Measurements from ENCODE around the gene MICA. TPM values are rescaled to one million over a fixed set of nuclear protein-coding genes. Genes with fewer than 3 reads are reported as not detected.
"Not testable (repeated sequence)": the region's sequence is repeated elsewhere in the genome, so short reads cannot be mapped to it uniquely, and the experiment has no call there.

The MICA gene
- total RNA-seq, 4 donors from 2014 or later: 0.17 to 7.8 (median 5.0) TPM

DNA sequence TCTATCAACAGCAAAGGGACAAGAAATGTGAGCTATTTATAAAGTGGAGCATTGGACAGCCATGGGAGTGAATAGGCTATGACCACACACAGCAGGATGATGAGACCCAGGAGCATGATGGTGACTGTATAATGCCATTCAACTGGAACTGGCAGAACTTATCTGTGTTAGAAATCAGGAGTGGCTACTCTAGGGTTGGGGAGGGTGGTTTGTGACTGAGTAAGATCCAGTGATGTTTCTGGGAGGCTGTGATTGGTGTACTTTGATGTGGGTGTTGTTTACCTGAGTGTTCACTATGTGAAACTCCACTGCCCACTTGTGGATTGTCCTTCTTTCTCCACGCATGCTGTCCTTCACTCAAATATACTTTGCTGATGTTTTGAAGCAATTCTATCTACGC is 34.9 kb upstream of the MICA start:
- in situ Hi-C loops (cut with MboI; ENCODE audit: low sequenced_read_pairs in 4 of 4) (loop anchor here (5.0 to 10.0 kb wide), 3 partner anchors 171 to 231 kb away; partner anchors contain the start of gene PSORS1C2 (in 2 of the 4)), intact Hi-C loops (cut with DNase I; ENCODE audit: low total_unique reads) (no loop called here)
- DNase-seq (no peak), ATAC-seq (no peak)
- Histone ChIP-seq H3K27me3 (peaks cover 0 to 10% (median 6%) of the 10 kb centered on the region in 3 donors), H3K4me1 (no peaks in the 10 kb centered on the region), H3K9me3 (peaks cover 0 to 5% (median 0%) of the 10 kb centered on the region in 3 donors), H3K36me3 (no peaks in the 10 kb centered on the region), H3K4me3 (no peak overlapping the region), H3K27ac (no peak overlapping the region)
- TF ChIP-seq, protein P1, sequence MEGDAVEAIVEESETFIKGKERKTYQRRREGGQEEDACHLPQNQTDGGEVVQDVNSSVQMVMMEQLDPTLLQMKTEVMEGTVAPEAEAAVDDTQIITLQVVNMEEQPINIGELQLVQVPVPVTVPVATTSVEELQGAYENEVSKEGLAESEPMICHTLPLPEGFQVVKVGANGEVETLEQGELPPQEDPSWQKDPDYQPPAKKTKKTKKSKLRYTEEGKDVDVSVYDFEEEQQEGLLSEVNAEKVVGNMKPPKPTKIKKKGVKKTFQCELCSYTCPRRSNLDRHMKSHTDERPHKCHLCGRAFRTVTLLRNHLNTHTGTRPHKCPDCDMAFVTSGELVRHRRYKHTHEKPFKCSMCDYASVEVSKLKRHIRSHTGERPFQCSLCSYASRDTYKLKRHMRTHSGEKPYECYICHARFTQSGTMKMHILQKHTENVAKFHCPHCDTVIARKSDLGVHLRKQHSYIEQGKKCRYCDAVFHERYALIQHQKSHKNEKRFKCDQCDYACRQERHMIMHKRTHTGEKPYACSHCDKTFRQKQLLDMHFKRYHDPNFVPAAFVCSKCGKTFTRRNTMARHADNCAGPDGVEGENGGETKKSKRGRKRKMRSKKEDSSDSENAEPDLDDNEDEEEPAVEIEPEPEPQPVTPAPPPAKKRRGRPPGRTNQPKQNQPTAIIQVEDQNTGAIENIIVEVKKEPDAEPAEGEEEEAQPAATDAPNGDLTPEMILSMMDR (IDR thresholded peaks at IDR 0.05 in 4 of 5, conservative IDR thresholded peaks at IDR 0.05 in 1 of 5): no peak
- TF ChIP-seq POLR2A (IDR thresholded peaks at IDR 0.05): no peak

GRCh38 chr6:31374118-31374517 is 29.3 kb upstream of the MICA start:
- H3K27ac ChIP-seq; H3K4me1 ChIP-seq; intact Hi-C loops (cut with DNase I; ENCODE audit: low total_unique reads); H3K36me3 ChIP-seq; ATAC-seq; H3K4me3 ChIP-seq; H3K9me3 ChIP-seq; DNase-seq: not testable (repeated sequence)
- in situ Hi-C loops (cut with MboI; ENCODE audit: low sequenced_read_pairs in 4 of 4): loop anchor here in 1 of 4 donors (10.0 kb wide), 1 partner anchor 99 kb away; the partner anchor contains the start of gene HLA-C
- H3K27me3 ChIP-seq: peaks cover 5 to 13% (median 9%) of the 10 kb centered on the region in 3 donors

DNA sequence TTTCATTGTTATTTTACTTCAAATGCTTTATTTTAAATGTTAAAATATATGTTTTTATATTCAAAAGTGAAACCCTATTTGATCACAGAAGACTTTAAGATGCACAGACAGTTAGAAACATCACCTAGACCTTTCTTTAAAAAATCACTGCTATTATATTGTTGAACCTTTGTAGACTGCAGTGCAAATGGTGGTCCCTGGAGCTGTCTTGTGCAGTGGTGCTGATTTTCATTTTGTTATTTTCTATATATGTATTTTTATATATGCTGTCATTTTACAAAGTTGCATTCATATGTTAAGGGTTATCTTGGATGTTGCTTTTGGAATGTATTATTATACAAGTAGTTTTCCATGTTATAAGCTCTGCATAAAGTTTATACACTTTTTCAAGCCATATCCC is 27.7 kb upstream of the MICA start:
- no peak for DNase-seq
- Histone ChIP-seq H3K4me1 (no peaks in the 10 kb centered on the region), H3K27me3 (peaks cover 9 to 17% (median 15%) of the 10 kb centered on the region in 3 donors), H3K36me3 (no peaks in the 10 kb centered on the region), H3K27ac (no peak overlapping the region), H3K9me3 (peaks cover 0 to 5% (median 0%) of the 10 kb centered on the region in 3 donors), H3K4me3 (no peak overlapping the region)
- intact Hi-C loops (cut with DNase I; ENCODE audit: low total_unique reads): no loop called here
- TF ChIP-seq, protein P1 (IDR thresholded peaks at IDR 0.05 in 4 of 5, conservative IDR thresholded peaks at IDR 0.05 in 1 of 5): no peak
- TF ChIP-seq POLR2A (IDR thresholded peaks at IDR 0.05): no peak
- in situ Hi-C loops (cut with MboI; ENCODE audit: low sequenced_read_pairs in 4 of 4): loop anchor here in 1 of 4 donors (10.0 kb wide), 1 partner anchor 101 kb away; the partner anchor contains the start of gene HLA-C
- no peak for ATAC-seq

DNA sequence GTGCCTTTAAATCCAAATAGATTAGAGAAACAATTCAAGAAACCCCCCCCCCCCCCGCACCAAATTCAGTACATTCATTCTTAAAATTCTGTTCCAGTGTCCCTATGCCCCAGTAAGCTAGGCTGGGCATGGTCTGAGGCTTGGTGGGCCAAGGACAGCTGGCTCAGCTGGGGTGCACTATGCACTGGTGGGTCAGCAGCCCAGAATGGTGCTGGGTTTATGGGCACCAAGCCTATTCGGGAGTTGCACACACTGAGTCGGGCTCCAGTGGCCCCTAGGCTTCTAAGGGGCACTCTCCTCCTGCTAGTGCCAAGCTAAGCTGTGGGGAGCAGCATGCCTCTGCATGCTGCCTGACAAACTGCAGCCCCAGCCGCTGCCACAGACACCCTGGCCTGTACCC is 26.4 kb upstream of the MICA start:
- in situ Hi-C loops (cut with MboI; ENCODE audit: low sequenced_read_pairs in 4 of 4): loop anchor here in 1 of 4 donors (10.0 kb wide), 1 partner anchor 102 kb away; the partner anchor contains the start of gene HLA-C
- no peaks in the 10 kb centered on the region for H3K4me1 ChIP-seq

DNA sequence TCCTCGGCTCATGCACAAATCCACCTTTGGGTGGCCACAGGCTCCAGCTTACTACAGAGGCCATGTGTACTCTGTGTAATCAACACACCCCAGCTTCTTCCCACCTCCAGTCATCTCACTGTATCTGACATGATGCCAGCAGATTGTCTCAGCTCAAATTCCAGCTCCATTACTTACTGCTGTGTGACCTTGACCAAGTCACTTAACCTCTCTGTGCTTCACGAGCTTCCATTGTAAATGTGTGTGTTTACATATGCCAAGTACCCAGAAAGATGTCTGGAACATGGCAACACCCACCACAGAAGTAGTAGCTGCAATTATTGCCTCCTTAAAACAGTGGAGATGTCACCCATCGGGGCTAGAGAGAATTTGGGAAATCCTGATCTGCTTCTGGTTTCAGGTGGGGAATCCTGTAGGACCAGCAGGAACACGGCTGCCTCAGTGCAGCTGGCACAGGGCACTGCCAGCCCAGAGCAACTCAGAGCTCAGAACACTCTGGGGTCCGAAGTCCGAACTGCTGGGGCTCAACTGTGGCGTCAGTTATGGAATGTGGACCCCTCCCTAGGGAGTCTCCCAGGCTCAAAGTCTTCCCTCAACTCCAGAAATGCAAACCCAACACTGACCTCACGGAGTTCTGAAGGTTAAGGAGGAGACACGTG is 25.2 kb upstream of the MICA start:
- peaks cover 9 to 12% (median 11%) of the 10 kb centered on the region in 3 donors for H3K27me3 ChIP-seq
- no peak overlapping the region for H3K27ac ChIP-seq
- no peak overlapping the region for H3K4me3 ChIP-seq
- H3K9me3 ChIP-seq: no peaks in the 10 kb centered on the region
- DNase-seq: no peak
- H3K4me1 ChIP-seq: no peaks in the 10 kb centered on the region
- no peaks in the 10 kb centered on the region for H3K36me3 ChIP-seq
- in situ Hi-C loops (cut with MboI; ENCODE audit: low sequenced_read_pairs in 4 of 4) (loop anchor here in 1 of 4 donors (10.0 kb wide), 1 partner anchor 103 kb away; the partner anchor contains the start of gene HLA-C), intact Hi-C loops (cut with DNase I; ENCODE audit: low total_unique reads) (no loop called here)
- no peak for ATAC-seq
- TF ChIP-seq, protein P1 (IDR thresholded peaks at IDR 0.05 in 4 of 5, conservative IDR thresholded peaks at IDR 0.05 in 1 of 5): no peak
- no peak for TF ChIP-seq POLR2A (IDR thresholded peaks at IDR 0.05)

More for the DNA sequence above, 26.4 kb upstream of the MICA start:
- TF ChIP-seq, protein P1 (IDR thresholded peaks at IDR 0.05 in 4 of 5, conservative IDR thresholded peaks at IDR 0.05 in 1 of 5): no peak
- TF ChIP-seq POLR2A (IDR thresholded peaks at IDR 0.05): no peak
- no peak for DNase-seq
- Histone ChIP-seq H3K4me3 (no peak overlapping the region), H3K9me3 (peaks cover 0 to 2% (median 0%) of the 10 kb centered on the region in 3 donors), H3K36me3 (no peaks in the 10 kb centered on the region), H3K27ac (no peak overlapping the region), H3K27me3 (peaks cover 9 to 13% (median 13%) of the 10 kb centered on the region in 3 donors)
- intact Hi-C loops (cut with DNase I; ENCODE audit: low total_unique reads): no loop called here
- no peak for ATAC-seq

Data from gastrocnemius medialis (tissue), 4 donors.